Fibroblast of lung (primary cell): ENCODE results near the gene PCMT1. TPM values are rescaled to one million over a fixed set of nuclear protein-coding genes. Genes with fewer than 3 reads are reported as not detected.

ENCODE experiments used
- DNase-seq, 2 donors: peaks; one replicate each; pipeline versions ENCODE4 v3.0.0 to v3.0.0-alpha.2; 2010; ENCODE audit warnings: low read depth in 2 of 2
- H2AFZ ChIP-seq: 2 replicates; pipeline ENCODE4 v1.5.1; 2012; ENCODE audit warnings: low read length, control low read depth, inconsistent platforms
- H3K27ac ChIP-seq: 2 replicates; pipeline ENCODE4 v1.5.1; 2011; ENCODE audit warnings: low read length, control low read depth; ENCODE audit not compliant: insufficient read depth
- H3K27me3 ChIP-seq: 2 replicates; pipeline ENCODE4 v1.5.1; 2011; ENCODE audit warnings: mild to moderate bottlenecking, low read length; ENCODE audit not compliant: control insufficient read depth, insufficient read depth
- H3K36me3 ChIP-seq: 2 replicates; pipeline ENCODE4 v1.5.1; 2011; ENCODE audit warnings: low read length; ENCODE audit not compliant: control insufficient read depth, insufficient read depth
- H3K4me1 ChIP-seq: 2 replicates; pipeline ENCODE4 v1.5.1; 2011; ENCODE audit warnings: low read length; ENCODE audit not compliant: control insufficient read depth, insufficient read depth; ENCODE audit errors: extremely low read depth
- H3K4me2 ChIP-seq: 2 replicates; pipeline ENCODE4 v1.5.1; 2011; ENCODE audit warnings: low read length, control low read depth; ENCODE audit not compliant: insufficient read depth; ENCODE audit errors: extremely low read depth
- H3K4me3 ChIP-seq, 4 experiments: fragments of 200-600 bp in 1 of 4; sonication (generic) in 1 of 4; replicated peaks in 1 of 4; 2 replicates each; pipeline ENCODE4 v1.5.1; 2011 to 2016; ENCODE audit warnings: low read length in 4 of 4, low read depth in 3 of 4, mild to moderate bottlenecking in 3 of 4, control low read depth in 2 of 4, inconsistent platforms in 1 of 4, mixed read lengths in 1 of 4; ENCODE audit not compliant: insufficient read depth in 1 of 4; ENCODE audit errors: control extremely low read depth in 1 of 4
- H3K79me2 ChIP-seq: 2 replicates; pipeline ENCODE4 v1.5.1; 2012; ENCODE audit warnings: mild to moderate bottlenecking, low read length, inconsistent platforms; ENCODE audit not compliant: control insufficient read depth, insufficient read depth
- H3K9ac ChIP-seq: 2 replicates; pipeline ENCODE4 v1.5.1; 2011; ENCODE audit warnings: mild to moderate bottlenecking, low read length, control low read depth; ENCODE audit not compliant: insufficient read depth
- H3K9me3 ChIP-seq: 2 replicates; pipeline ENCODE4 v1.5.1; 2012; ENCODE audit warnings: low read depth, low read length; ENCODE audit not compliant: control insufficient read depth, insufficient read depth
- H4K20me1 ChIP-seq: 2 replicates; pipeline ENCODE4 v1.5.1; 2011; ENCODE audit warnings: low read length; ENCODE audit not compliant: control insufficient read depth, insufficient read depth; ENCODE audit errors: extremely low read depth
- EZH2 ChIP-seq: IDR thresholded peaks from 2 replicates; pipeline ENCODE4 v1.5.1; 2012; ENCODE audit warnings: low read length, control low read depth, mild to moderate bottlenecking; ENCODE audit errors: missing control alignments
- polyA plus RNA-seq, 2 donors: library from polyadenylated mRNA; depleted of rRNA in 1 of 2; stranded (reverse) in 1 of 2; unstranded in 1 of 2; fragments of >200 nt; gene quantifications; 2 replicates each; pipeline ENCODE4 v1.2.1, GENCODE V29; 2011 to 2012; ENCODE audit warnings: missing spikeins in 1 of 2
- total RNA-seq: library from RNA; depleted of rRNA; stranded (reverse); fragments of >200 nt; gene quantifications from 2 replicates; pipeline ENCODE4 v1.2.1, GENCODE V29; 2014
- TF ChIP-seq, protein P1 (sequence below), 2 donors: IDR thresholded peaks in 1 of 2; conservative IDR thresholded peaks in 1 of 2; 1 replicate in 1 of 2; 2 replicates in 1 of 2; pipeline ENCODE4 v1.5.1; 2011 to 2012; ENCODE audit warnings: low read length in 2 of 2, control low read depth in 1 of 2, inconsistent platforms in 1 of 2, low read depth in 1 of 2, mild to moderate bottlenecking in 1 of 2

Gene PCMT1
- total and polyA plus RNA-seq, 2 donors (not counting 1 experiment from before 2014, with no cell fraction given) = 81.3 to 172 TPM

DNA sequence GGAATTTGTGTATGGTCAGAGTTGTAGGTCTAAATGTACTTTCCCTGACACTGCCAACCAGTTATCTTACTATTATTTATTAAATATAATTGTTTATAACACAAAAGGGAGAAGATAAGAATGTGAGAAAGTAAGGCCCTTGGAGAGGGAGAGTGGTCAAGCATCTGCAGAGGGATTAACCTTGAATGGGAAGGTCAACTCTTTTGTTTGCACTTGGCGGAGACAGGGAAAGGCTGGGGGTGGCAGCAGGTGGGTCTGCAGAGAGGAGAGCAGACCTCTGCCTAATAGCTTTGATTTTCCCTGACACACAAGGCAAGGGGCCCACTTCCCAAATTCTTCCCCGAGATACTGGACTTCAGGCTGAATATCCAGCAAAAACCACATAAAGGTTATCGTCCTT lies 110.4 kb downstream of the PCMT1 start:
- peaks cover 50% of the 10 kb centered on the region for H3K79me2 ChIP-seq
- peak overlapping the region; percentile 46 for H3K4me2 ChIP-seq
- H4K20me1 ChIP-seq = no peaks in the 10 kb centered on the region
- H3K27me3 ChIP-seq = no peaks in the 10 kb centered on the region
- no peak overlapping the region for H2AFZ ChIP-seq
- peak overlapping the region; percentile 33 for H3K27ac ChIP-seq
- no peaks in the 10 kb centered on the region for H3K9me3 ChIP-seq
- no peak overlapping the region for H3K4me3 ChIP-seq
- peaks cover 24% of the 10 kb centered on the region for H3K4me1 ChIP-seq
- no peaks in the 10 kb centered on the region for H3K36me3 ChIP-seq
- no peak overlapping the region for H3K9ac ChIP-seq
- TF ChIP-seq, protein P1, sequence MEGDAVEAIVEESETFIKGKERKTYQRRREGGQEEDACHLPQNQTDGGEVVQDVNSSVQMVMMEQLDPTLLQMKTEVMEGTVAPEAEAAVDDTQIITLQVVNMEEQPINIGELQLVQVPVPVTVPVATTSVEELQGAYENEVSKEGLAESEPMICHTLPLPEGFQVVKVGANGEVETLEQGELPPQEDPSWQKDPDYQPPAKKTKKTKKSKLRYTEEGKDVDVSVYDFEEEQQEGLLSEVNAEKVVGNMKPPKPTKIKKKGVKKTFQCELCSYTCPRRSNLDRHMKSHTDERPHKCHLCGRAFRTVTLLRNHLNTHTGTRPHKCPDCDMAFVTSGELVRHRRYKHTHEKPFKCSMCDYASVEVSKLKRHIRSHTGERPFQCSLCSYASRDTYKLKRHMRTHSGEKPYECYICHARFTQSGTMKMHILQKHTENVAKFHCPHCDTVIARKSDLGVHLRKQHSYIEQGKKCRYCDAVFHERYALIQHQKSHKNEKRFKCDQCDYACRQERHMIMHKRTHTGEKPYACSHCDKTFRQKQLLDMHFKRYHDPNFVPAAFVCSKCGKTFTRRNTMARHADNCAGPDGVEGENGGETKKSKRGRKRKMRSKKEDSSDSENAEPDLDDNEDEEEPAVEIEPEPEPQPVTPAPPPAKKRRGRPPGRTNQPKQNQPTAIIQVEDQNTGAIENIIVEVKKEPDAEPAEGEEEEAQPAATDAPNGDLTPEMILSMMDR (conservative IDR thresholded peaks at IDR 0.05 in 1 of 2, IDR thresholded peaks at IDR 0.05 in 1 of 2; ENCODE audit: low read depth in 1 of 2, low read length in 2 of 2) = no peak
- TF ChIP-seq EZH2 = no peak
- no peak for DNase-seq

DNA sequence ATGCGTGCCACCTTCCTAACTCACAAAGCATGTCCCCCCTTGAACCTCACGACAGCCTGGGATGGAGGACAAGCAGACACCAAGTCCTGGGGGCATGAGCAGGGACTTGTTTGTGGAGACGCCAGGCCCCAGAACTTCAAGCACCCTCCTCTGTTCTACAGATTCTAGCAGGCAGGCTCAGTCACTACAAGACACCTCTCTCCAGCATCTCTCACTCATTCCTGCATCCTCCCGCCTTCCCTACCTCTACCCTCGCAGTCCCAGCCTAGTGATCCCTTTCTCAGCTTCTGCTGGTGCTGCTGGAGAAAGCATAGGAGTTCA lies 110.9 kb downstream of the PCMT1 start:
- H3K4me3 ChIP-seq = no peak overlapping the region
- TF ChIP-seq, protein P1 (conservative IDR thresholded peaks at IDR 0.05 in 1 of 2, IDR thresholded peaks at IDR 0.05 in 1 of 2; ENCODE audit: low read depth in 1 of 2, low read length in 2 of 2) = no peak
- no peak for TF ChIP-seq EZH2
- no peak overlapping the region for H2AFZ ChIP-seq
- peaks cover 50% of the 10 kb centered on the region for H3K79me2 ChIP-seq
- peaks cover 23% of the 10 kb centered on the region for H3K4me1 ChIP-seq
- no peak for DNase-seq
- no peaks in the 10 kb centered on the region for H3K27me3 ChIP-seq
- H3K9ac ChIP-seq = no peak overlapping the region
- H4K20me1 ChIP-seq = no peaks in the 10 kb centered on the region
- H3K9me3 ChIP-seq = no peaks in the 10 kb centered on the region
- peak overlapping the region; percentile 29 for H3K4me2 ChIP-seq
- H3K36me3 ChIP-seq = no peaks in the 10 kb centered on the region
- peak overlapping the region; percentile 61 for H3K27ac ChIP-seq

Other genes starting within 250 kb of the PCMT1 start
- 37.5 and 41.1 TPM in 2 replicates for gene PPIL4, start 203.7 kb upstream of the PCMT1 start, total RNA-seq
- 15.2 and 15.9 TPM in 2 replicates for gene PPIL4, start 203.7 kb upstream of the PCMT1 start, polyA plus RNA-seq
- gene GINM1, start 183.4 kb upstream of the PCMT1 start, total RNA-seq = 53.8 and 56.8 TPM in 2 replicates
- 54.7 and 91.1 TPM in 2 replicates for gene GINM1, start 183.4 kb upstream of the PCMT1 start, polyA plus RNA-seq
- gene KATNA1, start 101.0 kb upstream of the PCMT1 start, total RNA-seq = 36.2 and 37.0 TPM in 2 replicates
- gene KATNA1, start 101.0 kb upstream of the PCMT1 start, polyA plus RNA-seq = 22.5 and 27.9 TPM in 2 replicates
- 7.4 and 8.6 TPM in 2 replicates for gene LATS1, start 31.6 kb upstream of the PCMT1 start, total RNA-seq
- gene LATS1, start 31.6 kb upstream of the PCMT1 start, polyA plus RNA-seq = 14.5 and 20.3 TPM in 2 replicates
- gene NUP43, start 3.2 kb upstream of the PCMT1 start, total RNA-seq = 16.0 and 19.5 TPM in 2 replicates
- 23.7 and 26.0 TPM in 2 replicates for gene NUP43, start 3.2 kb upstream of the PCMT1 start, polyA plus RNA-seq
- 54.7 and 89.5 TPM in 2 replicates for gene LRP11, start 114.6 kb downstream of the PCMT1 start, total RNA-seq
- gene LRP11, start 114.6 kb downstream of the PCMT1 start, polyA plus RNA-seq = 43.3 and 58.4 TPM in 2 replicates
- 0.51 and 1.5 TPM in 2 replicates for gene RAET1E, start 148.4 kb downstream of the PCMT1 start, total RNA-seq
- 0.12 and 0.70 TPM in 2 replicates for gene RAET1E, start 148.4 kb downstream of the PCMT1 start, polyA plus RNA-seq
- 3.3 and 8.8 TPM in 2 replicates for gene RAET1G, start 173.4 kb downstream of the PCMT1 start, total RNA-seq
- 3.3 and 8.9 TPM in 2 replicates for gene RAET1G, start 173.4 kb downstream of the PCMT1 start, polyA plus RNA-seq
- 1.0 and 1.8 TPM in 2 replicates for gene ULBP2, start 192.3 kb downstream of the PCMT1 start, total RNA-seq
- gene ULBP2, start 192.3 kb downstream of the PCMT1 start, polyA plus RNA-seq = 6.9 and 10.0 TPM in 2 replicates
- 0.26 and 0.83 TPM in 2 replicates for gene ULBP1, start 214.2 kb downstream of the PCMT1 start, total RNA-seq
- 1.1 and 2.1 TPM in 2 replicates for gene ULBP1, start 214.2 kb downstream of the PCMT1 start, polyA plus RNA-seq